GM20431 (cell line): Measurements from ENCODE around the gene TUBGCP5.
"Not testable (repeated sequence)": the region's sequence is repeated elsewhere in the genome, so short reads cannot be mapped to it uniquely, and the experiment has no call there.

Source experiments
- in situ Hi-C: fragments of 300-500 bp; cut with MseI, MboI; formaldehyde crosslinking; loops from one replicate; pipeline ENCODE4 v1.15.0; 2020; ENCODE audit warnings: low sequenced_read_pairs; ENCODE audit not compliant: unreplicated experiment

TUBGCP5 gene

DNA sequence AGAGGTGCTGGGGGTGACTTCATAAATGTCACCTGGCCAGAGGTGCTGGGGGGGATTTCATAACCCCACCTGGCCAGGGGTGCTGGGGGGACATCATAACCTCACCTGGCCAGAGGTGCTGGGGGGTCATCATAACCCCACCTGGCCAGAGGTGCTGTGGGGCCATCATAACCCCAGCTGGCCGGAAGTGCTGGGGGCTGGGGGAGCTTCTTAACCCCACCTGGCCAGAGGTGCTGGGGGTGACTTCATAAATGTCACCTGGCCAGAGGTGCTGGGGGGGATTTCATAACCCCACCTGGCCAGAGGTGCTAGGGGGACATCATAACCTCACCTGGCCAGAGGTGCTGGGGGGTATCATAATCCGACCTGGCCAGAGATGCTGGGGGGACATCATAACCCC is 4.6 kb upstream of the TUBGCP5 start:
- in situ Hi-C loops: not testable (repeated sequence)

DNA sequence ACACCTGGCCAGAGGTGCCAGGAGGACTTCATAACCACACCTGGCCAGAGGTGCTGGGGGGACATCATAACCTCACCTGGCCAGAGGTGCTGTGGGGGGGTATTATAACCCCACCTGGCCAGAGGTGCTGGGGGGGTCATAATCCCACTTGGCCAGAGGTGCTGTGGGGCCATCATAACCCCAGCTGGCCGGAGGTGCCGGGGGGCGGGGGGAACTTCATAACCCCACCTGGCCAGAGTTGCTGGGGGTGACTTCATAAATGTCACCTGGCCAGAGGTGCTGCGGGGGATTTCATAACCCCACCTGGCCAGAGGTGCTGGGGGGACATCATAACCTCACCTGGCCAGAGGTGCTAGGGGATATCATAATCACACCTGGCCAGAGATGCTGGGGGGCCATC is 4.2 kb upstream of the TUBGCP5 start:
- in situ Hi-C loops: not testable (repeated sequence)

DNA sequence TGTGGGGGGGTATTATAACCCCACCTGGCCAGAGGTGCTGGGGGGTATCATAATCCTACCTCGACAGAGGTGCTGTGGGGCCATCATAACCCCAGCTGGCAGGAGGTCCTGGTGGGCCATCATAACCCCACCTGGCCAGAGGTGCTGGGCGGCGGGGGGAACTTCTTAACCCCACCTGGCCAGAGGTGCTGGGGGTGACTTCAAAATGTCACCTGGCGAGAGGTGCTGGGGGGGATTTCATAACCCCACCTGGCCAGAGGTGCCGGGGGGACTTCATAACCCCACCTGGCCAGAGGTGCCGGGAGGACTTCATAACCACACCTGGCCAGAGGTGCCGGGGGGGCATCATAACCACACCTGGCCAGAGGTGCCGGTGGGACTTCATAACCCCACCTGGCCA is 2.4 kb upstream of the TUBGCP5 start:
- in situ Hi-C loops: not testable (repeated sequence)

DNA sequence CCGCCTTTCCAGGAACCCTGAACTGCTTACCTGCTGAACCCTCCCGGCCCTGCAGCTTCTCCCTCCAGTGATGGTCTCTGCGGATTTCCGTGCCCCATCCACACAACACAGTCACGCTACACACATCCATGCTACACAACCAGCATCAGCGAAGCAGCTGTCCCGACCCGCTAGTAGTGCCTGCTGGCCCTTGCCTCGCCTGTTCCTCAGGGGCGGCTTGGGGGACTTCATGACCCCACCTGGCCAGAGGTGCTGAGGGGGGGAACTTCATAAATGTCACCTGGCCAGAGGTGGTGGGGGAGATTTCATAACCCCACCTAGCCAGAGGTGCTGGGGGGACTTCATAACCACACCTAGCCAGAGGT is 530 bp upstream of the TUBGCP5 start:
- in situ Hi-C loops: no loop called here

DNA sequence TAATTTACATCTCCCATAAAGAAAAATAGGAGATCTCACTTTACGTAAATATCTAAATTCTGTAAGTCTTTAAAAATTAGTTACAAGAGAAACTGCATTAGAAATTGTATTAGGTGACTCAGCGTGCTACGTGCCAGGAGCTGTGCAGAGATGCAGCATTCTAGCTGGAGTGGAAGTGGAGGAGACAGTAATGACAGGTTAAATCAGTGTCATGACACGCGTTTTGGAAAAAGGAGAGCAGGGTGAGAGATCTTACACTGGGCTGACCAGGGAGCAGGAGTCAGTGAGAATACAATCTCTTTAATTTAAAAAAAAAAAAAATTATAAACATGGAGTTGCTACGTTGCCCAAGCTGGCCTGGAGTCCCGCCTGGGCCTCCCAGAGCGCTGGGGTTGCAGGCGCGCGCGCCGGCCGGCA is 635 bp downstream of the TUBGCP5 start:
- in situ Hi-C loops: no loop called here

DNA sequence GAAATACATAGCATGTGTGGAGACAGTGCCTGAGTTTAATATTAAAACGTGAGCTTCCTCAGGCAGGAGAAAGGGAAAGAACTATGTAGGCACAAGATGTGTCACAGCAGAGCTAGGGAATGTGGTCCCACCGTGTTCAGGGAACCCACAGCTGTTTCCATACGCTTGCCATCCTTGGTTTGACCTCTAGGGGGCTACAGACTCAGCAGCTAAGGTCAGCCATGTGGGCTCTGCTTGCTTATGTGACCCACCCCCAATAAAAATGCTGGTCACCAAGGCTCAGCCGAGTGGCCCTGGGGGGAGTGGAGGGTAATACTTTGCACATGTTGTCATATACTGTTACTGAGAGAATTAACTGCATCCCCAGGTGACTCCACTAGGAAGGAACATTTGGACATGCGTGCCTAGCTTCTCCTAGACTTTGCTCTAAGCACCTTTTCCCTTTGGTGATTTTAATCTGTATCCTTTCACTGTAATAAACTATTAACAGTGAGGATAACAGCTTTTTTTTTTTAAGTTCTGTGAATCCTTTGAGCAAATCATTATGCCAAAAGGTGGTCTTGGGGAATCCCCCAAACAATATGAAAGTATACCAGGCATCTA is 3.3 kb downstream of the TUBGCP5 start:
- in situ Hi-C loops: no loop called here

DNA sequence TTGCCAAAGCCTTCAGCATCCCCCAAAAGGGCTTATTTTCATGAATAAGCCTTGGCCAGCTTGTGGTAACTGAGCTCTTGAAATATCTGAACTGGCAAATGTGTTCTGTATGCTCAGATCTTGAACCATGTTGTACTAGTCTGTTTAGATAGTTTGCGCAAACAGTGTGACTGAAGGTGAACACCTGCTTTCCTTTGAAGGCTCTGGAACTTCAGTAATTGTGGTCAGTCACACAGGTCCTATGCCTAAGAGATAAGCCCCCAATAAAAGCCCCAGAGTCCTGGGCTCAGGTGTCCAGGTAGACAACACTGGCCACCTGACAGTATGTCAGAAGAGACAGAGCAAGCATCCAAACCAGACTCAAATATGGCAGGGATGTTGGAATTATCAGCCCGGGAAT is 5.4 kb downstream of the TUBGCP5 start:
- in situ Hi-C loops: no loop called here

DNA sequence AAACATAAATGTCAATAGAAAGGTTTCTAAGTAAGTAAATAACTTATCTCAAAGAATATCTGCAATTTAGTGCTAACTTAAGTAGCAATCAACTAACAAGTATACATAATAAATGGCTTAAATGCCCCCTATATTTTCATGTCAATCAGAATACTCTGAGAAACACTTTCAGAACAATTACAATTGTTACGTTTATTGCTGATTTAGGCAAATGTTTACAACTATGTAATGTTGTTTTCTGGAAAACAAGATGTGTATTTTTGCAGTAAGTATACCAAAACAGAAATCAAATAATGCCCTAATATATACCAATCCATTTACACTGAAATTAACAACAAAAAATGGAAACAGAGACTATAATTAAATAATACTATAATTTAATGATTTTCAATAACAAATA is 13.2 kb downstream of the TUBGCP5 start:
- in situ Hi-C loops: no loop called here

DNA sequence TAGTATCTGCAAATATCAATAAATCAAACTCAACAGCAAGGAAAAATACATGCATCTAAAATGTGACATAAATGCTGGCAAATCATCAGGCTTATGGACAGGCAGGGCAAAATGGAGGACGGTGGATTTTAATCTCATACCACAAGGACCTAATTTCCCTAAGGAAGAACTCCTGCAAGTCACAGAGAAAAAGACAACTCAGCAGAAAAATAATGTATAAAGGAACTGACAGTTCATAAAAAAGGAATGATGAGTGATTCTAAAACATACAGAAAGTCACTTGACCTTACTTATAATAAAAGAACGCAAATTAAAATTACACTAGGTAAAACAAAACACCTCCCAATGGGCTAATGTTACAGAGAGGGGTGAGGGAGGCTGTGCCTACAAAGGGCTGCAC is 17.2 kb downstream of the TUBGCP5 start:
- in situ Hi-C loops: no loop called here

DNA sequence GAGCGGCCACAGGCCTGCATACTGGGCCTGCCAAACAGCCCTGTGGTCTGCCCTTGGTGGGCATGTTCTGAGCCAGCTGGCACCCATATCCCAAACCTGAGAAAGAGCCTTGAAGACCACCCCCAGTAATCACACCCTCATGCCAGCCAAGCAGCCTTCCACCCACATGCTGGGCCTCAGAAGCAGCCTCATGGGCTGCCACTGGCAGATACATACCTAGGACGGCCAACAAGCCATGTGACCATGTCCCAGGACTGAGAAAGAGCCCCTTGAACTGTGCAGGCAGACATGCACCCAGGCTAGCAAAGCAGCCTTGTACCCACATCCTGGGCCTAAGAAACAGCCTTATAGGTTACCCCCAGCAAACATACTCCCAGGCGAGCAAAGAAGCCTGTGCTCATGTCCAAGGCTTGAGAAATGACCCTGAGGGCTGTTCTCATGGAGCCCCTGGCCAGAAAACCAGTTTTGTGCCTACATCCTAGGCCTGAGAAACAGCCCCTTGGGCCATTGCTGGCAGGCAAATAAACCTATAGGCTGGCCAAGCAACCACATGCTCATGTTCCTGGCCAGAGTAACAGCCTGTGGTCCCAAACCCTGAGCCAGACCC is 24.9 kb downstream of the TUBGCP5 start:
- in situ Hi-C loops: no loop called here

DNA sequence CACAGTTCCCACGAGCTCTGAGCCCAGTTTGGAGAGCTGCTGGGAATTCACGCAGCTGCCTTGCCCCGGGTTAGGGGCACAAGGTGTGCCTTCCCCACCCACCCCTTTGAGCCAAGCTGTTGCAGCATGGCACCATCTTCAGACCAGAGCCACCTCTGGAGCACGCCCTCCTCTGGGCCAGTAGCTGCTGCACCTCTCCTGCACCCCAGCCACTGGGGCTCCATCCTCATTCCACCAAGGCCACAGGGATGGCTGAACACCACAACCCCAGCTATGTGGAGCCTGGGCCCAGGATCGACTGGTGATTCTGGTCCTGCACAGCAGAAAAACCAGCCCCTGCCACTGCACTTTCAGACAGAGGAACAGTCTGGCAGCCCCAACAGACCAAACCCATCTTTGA is 25.7 kb downstream of the TUBGCP5 start:
- in situ Hi-C loops: no loop called here

DNA sequence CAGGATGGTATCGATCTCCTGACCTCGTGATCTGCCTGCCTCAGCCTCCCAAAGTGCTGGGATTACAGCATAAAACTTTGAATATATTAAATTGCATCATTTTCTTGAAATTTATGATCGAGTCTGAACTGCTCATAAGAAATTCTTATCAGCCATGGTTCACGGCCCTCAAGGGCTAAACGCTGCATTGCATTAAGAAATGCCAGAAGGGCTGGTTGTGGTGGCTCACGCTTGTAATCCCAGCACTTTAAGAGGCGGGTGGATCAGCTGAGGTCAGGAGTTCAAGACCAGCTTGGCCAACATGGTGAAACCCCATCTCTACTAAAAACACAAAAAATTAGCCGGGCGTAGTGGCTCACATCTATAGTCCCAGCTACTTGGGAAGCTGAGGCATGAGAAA is 26.8 kb downstream of the TUBGCP5 start:
- in situ Hi-C loops: not testable (repeated sequence)

DNA sequence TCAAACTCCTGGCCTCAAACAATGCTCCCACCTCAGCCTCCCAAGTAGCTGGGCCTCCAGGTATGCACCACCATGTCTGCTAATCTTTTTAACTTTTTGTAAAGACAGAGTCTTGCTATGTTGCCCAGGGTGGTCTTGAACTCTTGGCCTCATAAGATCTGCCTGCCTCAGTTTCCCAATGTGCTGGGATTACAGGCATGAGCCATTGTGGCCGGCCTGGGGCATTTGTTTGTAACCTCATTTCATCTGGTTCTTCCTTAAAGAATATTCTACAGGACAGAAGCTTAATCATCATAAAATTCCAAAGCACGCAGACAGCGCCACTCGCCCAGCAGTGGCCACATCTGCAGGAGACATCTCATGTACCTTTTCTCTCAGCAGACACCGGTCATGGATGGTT is 35.6 kb downstream of the TUBGCP5 start:
- in situ Hi-C loops: no loop called here

DNA sequence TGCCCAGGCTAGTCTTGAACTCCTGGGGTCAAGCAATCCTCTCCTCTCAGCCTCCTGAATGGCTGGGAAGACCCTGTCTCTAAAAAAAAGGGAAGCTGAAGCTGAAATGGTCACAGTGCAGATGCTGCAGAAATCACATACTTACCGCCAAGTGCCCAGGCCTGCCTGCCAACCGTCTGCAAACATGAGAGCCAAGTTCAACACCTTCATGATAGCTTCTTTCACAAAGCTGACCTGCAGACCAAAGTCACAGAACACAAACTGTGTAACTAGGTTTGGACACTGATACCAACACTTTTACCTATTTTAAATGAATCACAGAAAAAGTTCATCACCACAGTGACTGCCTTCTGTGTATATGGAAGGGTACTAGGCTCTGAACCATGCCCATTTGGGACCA is 36.4 kb downstream of the TUBGCP5 start:
- in situ Hi-C loops: no loop called here

DNA sequence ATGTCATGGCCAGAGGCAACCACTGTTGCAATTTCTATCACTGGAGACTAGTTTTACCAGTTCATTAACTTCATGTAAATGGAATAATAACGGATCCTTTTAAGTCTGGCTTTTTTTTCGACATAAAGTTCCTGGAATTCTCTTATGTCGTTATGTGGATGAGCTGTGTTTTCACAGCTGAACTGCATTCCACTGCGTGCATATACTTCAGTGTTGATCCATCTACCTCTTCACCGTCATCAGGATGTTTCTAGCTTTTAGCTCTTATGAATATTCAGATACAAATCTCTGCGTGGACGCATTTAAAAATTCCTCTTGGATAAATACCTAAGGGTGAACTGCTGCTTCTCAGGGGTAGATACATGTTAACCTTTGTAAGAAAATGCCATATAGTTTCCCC is 43.6 kb downstream of the TUBGCP5 start:
- in situ Hi-C loops: no loop called here

DNA sequence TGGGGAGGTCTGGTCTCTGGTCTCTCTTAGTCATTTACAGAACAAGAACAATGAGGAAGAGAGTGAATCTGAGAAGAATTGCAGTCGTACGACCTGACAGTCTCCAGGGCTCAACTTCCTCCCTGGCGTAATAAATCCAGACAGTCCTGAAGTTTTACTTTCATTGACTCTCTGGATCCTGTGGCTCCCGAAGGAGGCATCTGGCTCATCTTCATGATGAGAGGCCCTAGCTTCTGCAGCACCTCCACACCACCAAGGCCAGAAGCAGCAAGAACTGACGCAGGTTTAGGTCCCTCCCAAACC is 47.4 kb downstream of the TUBGCP5 start:
- in situ Hi-C loops: no loop called here

DNA sequence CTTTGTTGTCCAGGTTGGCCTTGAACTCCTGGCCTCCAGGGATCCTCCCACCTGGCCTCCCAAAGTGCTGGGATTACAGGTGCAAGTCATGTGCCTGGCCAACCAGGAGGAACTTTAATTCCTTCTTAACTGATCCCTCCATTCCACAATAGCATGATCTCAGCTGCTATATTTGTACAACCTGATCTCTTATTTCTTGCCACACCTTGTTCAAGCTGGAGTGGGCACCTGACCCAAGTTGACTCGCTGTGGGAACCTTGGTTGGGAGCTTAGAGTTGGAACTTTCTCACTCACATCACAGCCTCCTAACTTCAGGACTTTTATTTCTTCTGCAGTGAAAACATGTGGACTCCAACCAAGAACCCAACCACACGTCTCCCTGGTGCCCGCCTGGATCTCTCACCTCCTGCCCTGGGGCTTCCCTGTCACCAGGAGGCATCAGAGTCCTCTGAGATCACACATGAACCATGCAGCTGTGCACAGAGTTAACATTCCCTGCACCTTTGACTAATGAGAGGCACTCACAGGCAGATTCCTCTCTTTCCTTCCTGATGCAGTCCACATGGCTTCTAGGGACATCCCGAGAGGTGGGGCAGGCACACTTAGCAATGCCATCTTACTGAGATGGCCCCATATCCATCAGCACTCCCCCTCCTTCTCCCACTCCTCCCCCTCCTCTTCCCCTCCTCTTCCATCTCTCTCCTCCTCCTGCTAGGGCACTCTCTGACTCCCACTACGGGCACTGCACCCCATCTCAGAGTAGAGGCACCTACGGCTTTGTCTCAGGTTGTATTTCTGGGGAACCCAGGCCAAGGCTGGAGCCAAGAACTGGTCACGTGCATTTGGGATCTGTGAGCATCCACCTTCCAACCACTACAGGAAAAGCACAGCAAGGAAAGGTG is 49.5 kb downstream of the TUBGCP5 start:
- in situ Hi-C loops: no loop called here

DNA sequence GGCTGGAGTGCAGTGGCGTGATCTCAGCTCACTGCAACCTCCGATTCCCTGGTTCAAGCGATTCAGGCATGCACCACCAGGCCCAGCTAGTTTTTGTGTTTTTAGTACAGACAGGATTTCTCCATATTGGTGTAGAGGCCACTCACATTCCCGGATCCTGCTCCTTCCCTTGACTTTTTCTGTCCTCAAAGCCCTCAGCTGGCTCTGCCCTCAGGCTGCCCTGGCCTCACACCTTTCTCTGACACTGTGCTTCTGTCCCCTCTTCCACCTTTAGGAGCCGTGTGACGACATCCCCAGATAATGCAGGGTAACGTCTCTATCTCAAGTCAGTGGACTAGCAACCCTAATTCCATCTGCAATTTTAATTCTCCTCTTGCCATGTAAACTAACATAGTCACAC is 50.6 kb downstream of the TUBGCP5 start:
- in situ Hi-C loops: no loop called here

DNA sequence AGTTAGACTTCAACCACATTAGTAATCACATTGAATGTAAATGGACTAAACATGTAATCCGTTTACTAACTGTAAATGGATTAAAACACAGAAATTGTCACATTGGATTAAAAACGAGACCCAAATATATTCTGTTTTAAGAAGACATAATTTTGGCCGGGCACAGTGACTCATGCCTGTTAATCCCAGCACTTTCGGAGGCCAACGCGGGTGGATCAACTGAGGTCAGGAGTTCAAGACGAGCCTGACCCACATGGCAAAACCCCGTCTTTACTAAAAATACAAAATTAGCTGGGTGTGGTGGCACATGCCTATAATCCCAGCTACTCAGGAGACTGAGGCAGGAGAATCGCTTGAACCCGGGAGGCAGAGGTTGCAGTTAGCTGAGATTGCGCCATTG is 57.4 kb downstream of the TUBGCP5 start:
- in situ Hi-C loops: not testable (repeated sequence)

DNA sequence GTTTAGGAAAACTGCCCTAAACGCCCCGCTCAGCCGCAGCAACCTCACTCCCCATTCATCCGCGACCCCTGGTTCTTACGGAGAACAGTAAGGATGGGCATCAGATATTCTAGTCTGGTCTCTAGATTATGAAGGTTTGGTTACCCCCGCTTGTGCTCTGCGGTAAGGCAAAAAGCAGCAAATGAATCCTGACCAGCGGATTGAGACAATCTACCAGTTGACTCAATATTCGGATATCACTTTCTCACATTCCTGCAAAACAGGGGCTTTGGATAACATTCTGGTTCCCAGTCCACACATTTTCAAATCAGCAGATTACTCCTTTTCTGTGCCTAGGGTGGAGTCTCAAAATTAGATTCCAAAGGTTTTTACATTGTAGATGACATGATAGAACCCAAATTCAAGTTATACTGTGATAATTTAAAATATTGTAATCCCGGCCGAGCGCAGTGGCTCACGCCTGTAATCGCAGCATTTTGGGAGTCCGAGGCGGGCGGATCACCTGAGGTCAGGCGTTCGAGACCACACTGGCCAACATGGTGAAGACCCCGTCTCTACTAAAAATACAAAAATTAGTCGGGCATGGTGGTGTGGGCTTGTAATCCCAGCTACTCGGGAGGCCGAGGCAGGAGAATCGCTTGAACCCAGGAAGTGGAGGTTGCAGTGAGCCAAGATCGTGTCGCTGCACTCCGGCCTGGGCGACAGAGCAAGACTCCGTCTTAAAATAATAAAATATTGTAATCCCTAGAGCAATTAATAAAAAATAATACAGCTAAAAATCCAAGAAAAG is 58.1 kb downstream of the TUBGCP5 start:
- in situ Hi-C loops: no loop called here
